AG04449 (cell line): ENCODE results near the gene CAPZB.
A peak's percentile ranks its signal among the peaks of the same experiment; 100 is the strongest.

Experiments used
- CTCF ChIA-PET: fragments of 350-600 bp; formaldehyde crosslinking; extraction: SDS; loops from one replicate; lab custom pipeline; 2021; ENCODE audit warnings: antibody characterized with exemption; lab: Yijun Ruan, JAX
- POLR2A ChIA-PET: fragments of 400-600, 350-600 bp; formaldehyde crosslinking; extraction: SDS; loops from one replicate; lab custom pipeline; 2020; ENCODE audit warnings: antibody characterized with exemption, inconsistent platforms; lab: Yijun Ruan, JAX
- DNase-seq: peaks from one replicate; pipeline ENCODE4 v3.0.0-alpha.2; 2010; ENCODE audit warnings: low read depth, low spot score
- H3K4me3 ChIP-seq: 2 replicates; pipeline ENCODE4 v1.5.1; 2011; ENCODE audit warnings: low read depth, mild to moderate bottlenecking, control low read depth, low read length
- CTCF ChIP-seq: IDR thresholded peaks from one replicate; pipeline ENCODE4 v1.5.1; 2011; ENCODE audit warnings: mild to moderate bottlenecking, moderate library complexity, low read length, control low read depth, inconsistent platforms; ENCODE audit not compliant: insufficient read depth; ENCODE audit errors: missing control alignments

CAPZB gene

GRCh38 chr1:19483261-19483660 is 2.1 kb downstream of the CAPZB start:
- peak overlapping the region; percentile 84 for H3K4me3 ChIP-seq
- ChIA-PET POLR2A (interaction anchor here (0.6 to 1.2 kb wide), 2 partner anchors 11 to 118 kb away, joined by 3 to 4 read pairs; no protein-coding TSS in a partner anchor), CTCF (interaction anchor here (1.0 to 1.6 kb wide), 6 partner anchors 15 to 177 kb away, joined by 3 to 5 read pairs (median 4); no protein-coding TSS in a partner anchor)
- no peak for TF ChIP-seq CTCF
- DNase-seq = no peak

- no peak for DNase-seq
- ChIA-PET CTCF (interaction anchor here (1.0 to 1.6 kb wide), 4 partner anchors 9 to 169 kb away, joined by 3 to 4 read pairs (median 4); no protein-coding TSS in a partner anchor), POLR2A (no interaction called here)
- TF ChIP-seq CTCF = no peak
- no peak overlapping the region for H3K4me3 ChIP-seq
Measured at GRCh38 chr1:19481826-19482398, 3.4 kb downstream of the CAPZB start.

GRCh38 chr1:19480282-19480681 is 5.1 kb downstream of the CAPZB start:
- H3K4me3 ChIP-seq = no peak overlapping the region
- ChIA-PET POLR2A (no interaction called here), CTCF (interaction anchor here (0.7 to 1.1 kb wide), 3 partner anchors 19 to 171 kb away, joined by 3 read pairs; no protein-coding TSS in a partner anchor)
- no peak for TF ChIP-seq CTCF
- no peak for DNase-seq

- DNase-seq = no peak
- ChIA-PET CTCF (interaction anchor here (0.7 to 1.1 kb wide), 4 partner anchors 9 to 171 kb away, joined by 3 read pairs; no protein-coding TSS in a partner anchor), POLR2A (no interaction called here)
- H3K4me3 ChIP-seq = no peak overlapping the region
- TF ChIP-seq CTCF = no peak
Measured at GRCh38 chr1:19479351-19480120, 5.8 kb downstream of the CAPZB start.

- H3K4me3 ChIP-seq = no peak overlapping the region
- ChIA-PET POLR2A (no interaction called here), CTCF (interaction anchor here (0.9 kb wide), 1 partner anchor 12 kb away, joined by 3 read pairs; no protein-coding TSS in a partner anchor)
- DNase-seq = no peak
- TF ChIP-seq CTCF = no peak
Measured at GRCh38 chr1:19478322-19478721, 7.0 kb downstream of the CAPZB start.
